GM12878 (cell line): ENCODE results near the gene RABEP1. TPM values are rescaled to one million over a fixed set of nuclear protein-coding genes. Genes with fewer than 3 reads are reported as not detected.

Experiments used
- ATAC-seq: fragments of 200-7000 bp; cut with Tn5 transposase; 3 replicates; pipeline ENCODE4 v1.9.1; 2020; ENCODE audit warnings: mild to moderate bottlenecking, moderate library complexity
- BruUV-seq: library from RNA; stranded (reverse); fragments of 400-500 nt; replicated peaks from 2 replicates; lab custom pipeline; 2021; lab: Mats Ljungman, UMichigan
- CTCF ChIA-PET: fragments of 300-600 bp; sonication (Branson Sonifier 250); formaldehyde crosslinking; extraction: SDS; loops from one replicate; lab custom pipeline; 2021; ENCODE audit warnings: inconsistent platforms; lab: Yijun Ruan, JAX
- POLR2A ChIA-PET: fragments of 350-600 bp; formaldehyde crosslinking; extraction: SDS; loops from one replicate; lab custom pipeline; 2021; ENCODE audit warnings: inconsistent platforms; lab: Charles Lee
- RAD21 ChIA-PET: fragments of 300-600 bp; sonication (Branson Sonifier 250); formaldehyde crosslinking; loops from one replicate; lab custom pipeline; 2023; ENCODE audit warnings: antibody characterized with exemption; ENCODE audit not compliant: unreplicated experiment; lab: Charles Lee
- SMC1A ChIA-PET: fragments of 300-600 bp; sonication (Branson Sonifier 250); formaldehyde crosslinking; loops from one replicate; lab custom pipeline; 2023; ENCODE audit not compliant: unreplicated experiment, uncharacterized antibody; lab: Charles Lee
- DNase-seq: peaks from one replicate; pipeline ENCODE4 v3.0.0-alpha.2; 2011; ENCODE audit warnings: low read depth, low spot score
- FAIRE-seq: peaks from 3 replicates; lab custom pipeline; 2011; peaks lifted over from hg19 to GRCh38; lab: Jason Lieb, UNC
- H2AFZ ChIP-seq: 2 replicates; pipeline ENCODE4 v1.6.0; 2011; ENCODE audit warnings: low read depth, low read length, control low read depth; ENCODE audit not compliant: control insufficient read depth
- H3K27ac ChIP-seq: 2 replicates; pipeline ENCODE4 v1.5.1; 2011; ENCODE audit warnings: control low read depth; ENCODE audit not compliant: control insufficient read depth, insufficient read depth
- H3K27me3 ChIP-seq, 2 experiments: replicated peaks in 1 of 2; 2 replicates each; pipeline versions ENCODE4 v1.6.0 to v1.6.1; 2011; ENCODE audit warnings: low read length in 1 of 2; ENCODE audit not compliant: control insufficient read depth in 2 of 2, insufficient read depth in 2 of 2
- H3K36me3 ChIP-seq, 2 experiments: 2 replicates each; pipeline ENCODE4 v1.5.1; 2011; ENCODE audit warnings: low read length in 1 of 2; ENCODE audit not compliant: control insufficient read depth in 2 of 2, insufficient read depth in 2 of 2
- H3K4me1 ChIP-seq: 2 replicates; pipeline ENCODE4 v1.6.1; 2011; ENCODE audit warnings: mild to moderate bottlenecking, low read length, moderate library complexity, mixed read lengths; ENCODE audit not compliant: control insufficient read depth, insufficient read depth
- H3K4me2 ChIP-seq: 2 replicates; pipeline ENCODE4 v1.6.0; 2011; ENCODE audit warnings: control low read depth; ENCODE audit not compliant: control insufficient read depth, insufficient read depth
- H3K4me3 ChIP-seq: fragments of 200-600 bp; sonication (generic); 2 replicates; pipeline ENCODE4 v1.5.1; 2016
- H3K79me2 ChIP-seq: 2 replicates; pipeline ENCODE4 v1.6.0; 2011; ENCODE audit warnings: low read length; ENCODE audit not compliant: control insufficient read depth, insufficient read depth
- H3K9ac ChIP-seq: 2 replicates; pipeline ENCODE4 v1.8.0; 2011; ENCODE audit warnings: low read length, control low read depth, mixed read lengths; ENCODE audit not compliant: control insufficient read depth, insufficient read depth
- H3K9me3 ChIP-seq: replicated peaks from 3 replicates; pipeline ENCODE4 v1.5.1; 2011; ENCODE audit warnings: mild to moderate bottlenecking, low read length; ENCODE audit not compliant: control insufficient read depth, insufficient read depth
- H4K20me1 ChIP-seq: 2 replicates; pipeline ENCODE4 v1.6.0; 2011; ENCODE audit not compliant: control insufficient read depth, insufficient read depth
- BACH1 ChIP-seq: fragments of 450-650 bp; IDR thresholded peaks from 2 replicates; pipeline ENCODE4 v1.6.1; 2017; ENCODE audit warnings: mild to moderate bottlenecking, borderline replicate concordance
- CREM ChIP-seq: IDR thresholded peaks from 2 replicates; pipeline ENCODE4 v1.6.1; 2014; ENCODE audit warnings: antibody characterized with exemption, low read depth
- EP300 ChIP-seq, 2 experiments: fragments of 150-350 bp in 1 of 2; IDR thresholded peaks; 2 replicates each; pipeline ENCODE4 v1.6.1; 2011 to 2012; ENCODE audit warnings: low read depth in 2 of 2, low read length in 2 of 2, borderline replicate concordance in 1 of 2, improper control_type of control experiment in 1 of 2, inconsistent platforms in 1 of 2; ENCODE audit not compliant: control insufficient read depth in 1 of 2
- FOS ChIP-seq: IDR thresholded peaks from 3 replicates; pipeline ENCODE4 v1.6.1; 2011; ENCODE audit warnings: borderline replicate concordance; ENCODE audit not compliant: insufficient read length; ENCODE audit errors: extremely low read depth
- IRF4 ChIP-seq: IDR thresholded peaks from 2 replicates; pipeline ENCODE4 v1.6.1; 2011; ENCODE audit warnings: low read depth, low read length
- MTA3 ChIP-seq: IDR thresholded peaks from 2 replicates; pipeline ENCODE4 v1.6.1; 2012; ENCODE audit warnings: low read length, inconsistent platforms, borderline replicate concordance
- NFIC ChIP-seq: IDR thresholded peaks from 2 replicates; pipeline ENCODE4 v1.6.1; 2012; ENCODE audit warnings: low read depth, mild to moderate bottlenecking, inconsistent platforms, low read length, moderate library complexity
- NFXL1 ChIP-seq: fragments of 450-650 bp; IDR thresholded peaks from 2 replicates; pipeline ENCODE4 v1.6.1; 2017; ENCODE audit warnings: antibody characterized with exemption, mild to moderate bottlenecking, borderline replicate concordance
- RBBP5 ChIP-seq: fragments of 200-600 bp; sonication (generic); conservative IDR thresholded peaks from 2 replicates; pipeline ENCODE4 v1.6.1; 2016
- TAF1 ChIP-seq: IDR thresholded peaks from 2 replicates; pipeline ENCODE4 v1.6.1; 2011; ENCODE audit warnings: mild to moderate bottlenecking, low read depth, low read length, borderline replicate concordance
- ZBTB33 ChIP-seq: fragments of 450-650 bp; IDR thresholded peaks from 2 replicates; pipeline ENCODE4 v1.6.1; 2017; ENCODE audit warnings: mild to moderate bottlenecking
- WGBS: methylation state at CpG from one replicate; pipeline ENCODE4 v1.1.6; 2016; ENCODE audit warnings: low lambda C conversion rate; ENCODE audit not compliant: insufficient replicate concordance, insufficient coverage; ENCODE audit errors: missing lambda C conversion rate; 5-methylcytosine and 5-hydroxymethylcytosine counted together
- in situ Hi-C: fragments of 300-500 bp; cut with MboI; formaldehyde crosslinking; loops from 9 replicates; pipeline ENCODE4 v1.14.3; 2018; ENCODE audit warnings: mixed read lengths
- intact Hi-C: fragments of 100-400 bp; cut with micrococcal nuclease; formaldehyde crosslinking; loops from one replicate; pipeline ENCODE4 v1.14.2; 2022; ENCODE audit not compliant: unreplicated experiment
- polyA plus RNA-seq, 11 experiments: library from polyadenylated mRNA; depleted of rRNA in 4 of 11; unstranded in 6 of 11; stranded (reverse) in 5 of 11; fragments of >200 nt; fragmentation: Nextera tagmentation in 4 of 11; fragmentation: Illumina TruSeq in 1 of 11; extraction: Ambion mirVana in 4 of 11; extraction: Trizol in 1 of 11; gene quantifications; 1 replicate in 1 of 11; 2 replicates in 10 of 11; pipeline versions ENCODE4 v1.2.1 to v1.2.3, GENCODE V29; 2011 to 2016; ENCODE audit warnings: inconsistent platforms in 2 of 11, missing spikeins in 2 of 11, low read depth in 1 of 11
- total RNA-seq, 4 experiments: library from RNA; depleted of rRNA in 3 of 4; stranded (reverse); fragments of >200 nt in 3 of 4; fragmentation: Illumina TruSeq in 1 of 4; extraction: Trizol in 1 of 4; gene quantifications; 2 replicates each; pipeline versions ENCODE4 v1.2.1 to v1.2.3, GENCODE V29; 2013 to 2021
- TF ChIP-seq, protein P1 (sequence below): IDR thresholded peaks from 2 replicates; pipeline ENCODE4 v1.6.1; 2011; ENCODE audit warnings: borderline replicate concordance, low read depth, mild to moderate bottlenecking, moderate library complexity, mixed read lengths, low read length; ENCODE audit not compliant: insufficient read depth; ENCODE audit errors: extremely low read length

Gene RABEP1
- total and polyA plus RNA-seq, 10 of the 15 experiments (the other 5 are each of a cell fraction or from before 2014, with no cell fraction given), result 13.4 to 71.4 (median 59.8) TPM

- no peak for ATAC-seq
- Histone ChIP-seq H2AFZ (no peak overlapping the region), H3K9ac (no peak overlapping the region), H4K20me1 (no peaks in the 10 kb centered on the region; the same call in 1 of the 2 replicates), H3K4me2 (no peak overlapping the region), H3K4me3 (no peak overlapping the region), H3K27ac (no peak overlapping the region), H3K36me3 (peaks cover 26 to 35% of the 10 kb centered on the region in 2 experiments), H3K79me2 (no peaks in the 10 kb centered on the region), H3K27me3 (no peaks in the 10 kb centered on the region), H3K4me1 (no peaks in the 10 kb centered on the region), H3K9me3 (no peaks in the 10 kb centered on the region)
- TF ChIP-seq TAF1 (no peak), NFXL1 (no peak), EP300 (IDR thresholded peaks at IDR 0.05; ENCODE audit: borderline replicate concordance in 1 of 2, control insufficient read depth in 1 of 2, low read depth in 2 of 2, low read length in 2 of 2) (no peak), FOS (no peak), IRF4 (no peak), NFIC (no peak), MTA3 (no peak), BACH1 (no peak), CREM (no peak), ZBTB33 (no peak), RBBP5 (no peak)
- TF ChIP-seq, protein P1, sequence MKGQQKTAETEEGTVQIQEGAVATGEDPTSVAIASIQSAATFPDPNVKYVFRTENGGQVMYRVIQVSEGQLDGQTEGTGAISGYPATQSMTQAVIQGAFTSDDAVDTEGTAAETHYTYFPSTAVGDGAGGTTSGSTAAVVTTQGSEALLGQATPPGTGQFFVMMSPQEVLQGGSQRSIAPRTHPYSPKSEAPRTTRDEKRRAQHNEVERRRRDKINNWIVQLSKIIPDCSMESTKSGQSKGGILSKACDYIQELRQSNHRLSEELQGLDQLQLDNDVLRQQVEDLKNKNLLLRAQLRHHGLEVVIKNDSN, result no peak
- in situ Hi-C loops (no loop called here), intact Hi-C loops (no loop called here)
- no peak for FAIRE-seq
- SMC1A ChIA-PET, result interaction anchor here (0.7 kb wide), 1 partner anchor 18 kb away, joined by 3 read pairs; no protein-coding TSS in a partner anchor
- WGBS, result 67% methylated on average over 3 of the region's 3 CpGs
- POLR2A ChIA-PET, result interaction anchor here (1.0 to 1.2 kb wide), 3 partner anchors 10 to 133 kb away, joined by 3 to 4 read pairs (median 3); partner anchors contain the start of genes C1QBP, NUP88 and RPAIN
- RAD21 ChIA-PET, result no interaction called here
- DNase-seq, result no peak
- CTCF ChIA-PET, result interaction anchor here (2.5 kb wide), 1 partner anchor 10 kb away, joined by 14 read pairs; the partner anchor contains the start of gene C1QBP
- BruUV-seq, result no TSS peak
Observed at GRCh38 chr17:5429191-5429887, 147.3 kb downstream of the RABEP1 start.
